GM21717 (cell line): ENCODE measurements around the gene GNAQ.

ENCODE experiments used
- ATAC-seq: cut with Tn5 transposase; IDR thresholded peaks from one replicate; pipeline ENCODE4 v1.9.1; 2021; ENCODE audit warnings: mild to moderate bottlenecking, moderate library complexity; ENCODE audit not compliant: unreplicated experiment

GNAQ gene

DNA sequence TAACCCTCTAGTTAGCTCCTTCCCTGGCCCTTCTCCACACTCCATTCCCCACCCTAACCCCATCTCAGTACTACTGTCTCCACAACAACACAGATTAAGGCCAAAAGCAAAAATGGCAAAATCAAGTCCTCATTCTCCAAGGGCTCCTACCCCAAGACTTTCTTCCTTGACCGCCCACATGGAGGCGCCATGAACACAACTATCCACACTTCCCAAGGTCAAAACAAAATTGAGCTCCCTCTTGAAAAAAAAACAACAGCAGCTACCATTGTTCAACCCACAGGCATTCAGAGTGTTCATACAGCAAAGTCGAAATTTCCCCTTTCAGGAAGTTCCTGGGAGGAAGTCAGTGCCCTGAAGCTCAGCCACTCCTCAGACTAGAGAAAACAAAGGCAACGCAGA, 54.4 kb downstream of the GNAQ start:
- ATAC-seq: no peak

DNA sequence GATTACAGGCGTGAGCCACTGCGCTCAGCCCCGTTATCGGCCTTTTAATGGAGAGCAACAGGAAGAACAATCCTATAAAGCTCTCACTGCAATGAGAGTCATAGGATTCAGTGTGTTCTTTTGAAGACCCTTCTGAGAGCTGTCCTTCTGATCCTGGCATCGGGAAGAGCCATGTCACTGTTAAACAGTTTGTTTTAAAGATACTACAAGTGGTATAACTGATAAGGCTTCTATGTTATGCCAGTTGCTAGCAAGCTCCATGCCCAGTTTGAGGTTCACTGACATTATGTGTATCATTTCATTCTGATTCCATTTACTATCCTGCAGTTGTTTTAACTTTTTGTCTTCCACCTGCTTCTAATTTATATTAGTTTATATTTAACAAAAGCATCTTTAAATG, 55.8 kb downstream of the GNAQ start:
- no peak for ATAC-seq

GRCh38 chr9:77975036-77975435, 56.6 kb downstream of the GNAQ start:
- no peak for ATAC-seq

- no peak for ATAC-seq
These were observed 57.2 kb downstream of the GNAQ start for GRCh38 chr9:77974434-77974833.

GRCh38 chr9:77969083-77969482, 62.5 kb downstream of the GNAQ start:
- ATAC-seq: no peak

GRCh38 chr9:77968506-77968905, 63.1 kb downstream of the GNAQ start:
- no peak for ATAC-seq

- no peak for ATAC-seq
These were observed 64.9 kb downstream of the GNAQ start for GRCh38 chr9:77966718-77967117.

GRCh38 chr9:77965445-77966123, 66.0 kb downstream of the GNAQ start:
- ATAC-seq: no peak

DNA sequence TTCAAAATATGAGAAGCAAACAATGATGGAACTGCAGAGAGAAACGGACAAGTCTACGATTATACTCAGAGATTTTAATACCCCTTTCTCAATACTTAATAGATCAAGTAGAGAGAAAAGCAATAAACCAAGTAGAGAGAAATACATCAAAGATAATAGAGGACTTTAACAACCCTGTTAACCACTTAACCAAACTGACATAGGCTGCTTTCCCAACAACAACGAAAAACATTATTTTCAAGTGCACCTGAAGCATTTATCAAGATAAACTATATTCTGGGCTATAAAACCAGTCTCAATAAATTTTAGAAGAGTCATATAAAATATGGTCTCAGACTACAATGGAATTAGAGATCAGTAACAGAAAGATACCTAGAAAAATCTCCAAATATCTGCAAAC, 67.4 kb downstream of the GNAQ start:
- no peak for ATAC-seq

DNA sequence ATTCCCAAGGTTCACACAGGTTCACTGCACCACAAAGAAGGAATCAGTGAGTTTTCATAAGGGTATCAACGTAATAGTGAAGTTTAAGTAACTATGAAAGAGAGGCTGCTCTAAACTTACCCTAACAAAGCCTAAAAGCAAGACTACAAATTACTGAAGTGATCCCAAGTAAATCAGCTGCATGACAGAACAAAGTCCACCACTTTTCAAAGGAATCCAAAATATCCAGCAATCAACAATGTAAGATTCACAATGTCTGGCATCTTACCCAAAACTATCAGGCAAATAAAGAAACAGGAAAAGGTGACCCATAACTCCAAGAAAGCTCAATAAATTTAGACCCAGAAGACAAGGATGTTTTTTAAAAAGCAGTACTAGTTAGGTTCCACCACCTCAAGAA, 70.1 kb downstream of the GNAQ start:
- ATAC-seq: no peak

DNA sequence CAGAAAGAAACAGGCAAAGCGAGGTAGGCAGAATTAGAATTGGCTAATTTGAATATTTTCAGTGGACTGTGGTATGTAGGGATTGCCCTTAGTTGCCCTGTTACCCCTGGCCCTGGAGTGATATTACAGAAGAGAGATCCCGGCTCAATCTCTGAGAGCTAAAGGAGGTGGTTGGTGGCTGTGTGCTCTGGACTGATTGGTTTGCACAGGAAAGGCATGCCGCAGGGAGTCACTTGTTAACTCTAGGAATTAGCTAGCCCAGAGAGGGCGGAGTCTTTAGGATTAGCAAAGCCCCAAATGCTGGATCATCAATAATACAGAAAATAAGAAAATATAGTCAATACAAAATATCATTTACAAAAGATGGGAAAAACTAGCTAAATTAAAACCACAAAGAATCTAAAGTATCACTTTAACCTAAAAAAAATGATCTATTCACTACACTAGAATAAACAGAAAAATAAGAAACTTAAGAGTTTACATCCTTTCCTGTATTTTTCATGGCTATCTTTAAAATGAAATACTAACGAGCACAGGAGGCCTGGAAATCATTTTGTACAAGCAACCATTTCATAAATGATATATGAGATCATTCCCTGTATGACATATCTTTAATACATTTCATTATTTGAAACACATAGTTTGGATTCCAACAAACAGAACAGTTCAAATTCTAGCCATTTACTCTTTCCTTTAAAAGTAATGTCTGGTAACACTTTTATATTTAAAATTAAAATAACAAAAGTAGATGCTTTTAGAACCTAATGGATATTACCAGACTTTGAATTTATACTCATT, 71.1 kb downstream of the GNAQ start:
- ATAC-seq: no peak

- no peak for ATAC-seq
These were observed 71.8 kb downstream of the GNAQ start for GRCh38 chr9:77959803-77960202.

GRCh38 chr9:77957652-77958051, 74.0 kb downstream of the GNAQ start:
- ATAC-seq: no peak

DNA sequence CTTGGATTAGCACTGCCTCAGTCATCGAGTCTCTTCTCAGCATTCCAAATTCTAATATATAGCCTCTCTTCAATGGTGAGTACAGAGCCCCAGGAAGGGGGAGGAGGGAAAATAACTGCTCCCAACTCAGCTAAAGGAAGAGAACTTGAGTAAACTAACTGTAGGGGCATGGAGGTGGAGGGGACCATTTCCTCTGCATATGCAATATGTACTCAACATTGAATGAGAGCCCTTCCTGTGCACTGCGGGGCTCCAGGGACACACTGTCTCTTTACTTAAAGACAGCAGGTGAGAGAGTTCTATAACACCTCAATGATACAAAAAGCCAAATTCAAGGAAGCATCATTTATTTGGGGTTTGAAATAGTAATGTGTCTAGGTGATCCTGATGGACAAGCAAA, 75.1 kb downstream of the GNAQ start:
- ATAC-seq: no peak

DNA sequence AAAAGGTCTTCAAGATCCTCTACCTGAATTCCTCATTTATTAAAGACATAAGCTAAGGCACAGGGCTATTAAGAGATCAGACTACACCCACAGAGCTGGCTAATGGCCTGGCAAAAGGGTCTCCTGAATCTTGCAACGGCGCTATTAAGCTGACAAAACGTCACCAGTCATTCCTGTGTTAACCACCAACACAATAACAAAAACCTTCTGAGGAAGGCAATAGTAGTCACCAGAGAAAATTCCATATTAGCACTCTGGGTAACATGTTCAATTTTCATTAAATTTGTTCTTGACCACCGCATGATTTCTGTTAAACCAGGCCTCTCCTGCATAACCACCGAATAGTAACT, 77.0 kb downstream of the GNAQ start:
- ATAC-seq: no peak

DNA sequence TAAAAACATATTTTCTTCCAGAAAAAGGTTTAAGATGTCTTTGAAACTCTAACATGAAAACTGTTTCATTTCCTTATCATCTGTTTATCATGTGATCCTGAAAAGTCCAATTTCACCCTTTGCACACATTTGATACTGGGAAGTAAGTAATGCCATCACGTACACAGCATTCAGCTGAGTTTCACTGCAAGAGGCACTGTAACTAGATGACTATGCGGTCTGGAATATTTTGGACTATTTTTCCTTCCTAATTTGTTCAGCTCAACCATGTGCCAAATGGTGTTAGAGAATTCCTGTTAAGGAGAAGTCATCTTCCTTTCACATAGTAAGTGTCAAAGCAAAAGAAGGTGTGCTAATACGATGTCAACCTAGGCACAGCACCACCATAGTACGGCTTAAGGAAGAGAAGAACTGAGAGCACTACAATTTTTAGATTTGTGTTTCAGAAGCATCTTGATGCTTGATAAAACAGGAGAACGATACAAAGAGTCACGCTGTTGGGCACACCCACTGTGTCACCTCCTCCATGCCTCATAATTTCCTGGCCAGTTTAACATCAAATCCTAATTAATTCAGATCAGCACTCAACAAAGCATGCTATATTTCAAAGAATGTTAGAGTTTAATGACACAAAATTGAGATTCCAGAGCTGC, 77.5 kb downstream of the GNAQ start:
- ATAC-seq: no peak

- no peak for ATAC-seq
These were observed 78.0 kb downstream of the GNAQ start for GRCh38 chr9:77953590-77953989.

GRCh38 chr9:77952635-77953328, 78.8 kb downstream of the GNAQ start:
- no peak for ATAC-seq

DNA sequence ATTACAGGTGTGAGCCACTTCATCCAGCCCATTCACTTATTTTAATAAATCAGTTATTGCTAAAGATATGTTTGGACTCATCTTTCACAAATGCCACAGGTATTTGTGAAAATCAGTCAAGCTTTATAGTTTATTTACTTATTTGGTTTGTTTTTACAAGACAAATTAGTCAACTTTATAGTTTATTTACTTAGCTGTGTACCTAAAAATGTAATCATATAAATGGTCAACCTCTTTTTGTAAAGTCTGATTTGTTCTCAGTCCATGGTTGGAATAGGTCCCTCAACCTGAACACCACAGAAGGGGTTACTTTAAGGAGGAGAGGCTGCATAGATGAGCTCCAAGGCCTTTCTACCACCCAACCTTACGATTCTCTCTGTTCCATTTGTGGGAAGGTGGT, 80.2 kb downstream of the GNAQ start:
- ATAC-seq: no peak

- ATAC-seq: no peak
These were observed 81.7 kb downstream of the GNAQ start for GRCh38 chr9:77949751-77950436.

GRCh38 chr9:77947651-77948050, 84.0 kb downstream of the GNAQ start:
- ATAC-seq: no peak
